HEK293 (cell line): ENCODE results near the gene PCK1.

Experiments used
- CTCF ChIA-PET: fragments of 350-600 bp; formaldehyde crosslinking; extraction: SDS; loops from one replicate; lab custom pipeline; 2021; ENCODE audit warnings: antibody characterized with exemption; lab: Yijun Ruan, JAX
- POLR2A ChIA-PET: fragments of 300-600 bp; formaldehyde crosslinking; extraction: SDS; loops from one replicate; lab custom pipeline; 2020; ENCODE audit warnings: antibody characterized with exemption, inconsistent platforms; lab: Yijun Ruan, JAX
- H3K27ac ChIP-seq: fragments of 200-500 bp; sonication (Bioruptor generic); 2 replicates; pipeline ENCODE4 v1.5.1; 2014; ENCODE audit warnings: low read depth, low read length, control low read depth, inconsistent platforms; ENCODE audit errors: extremely low read depth
- H3K36me3 ChIP-seq, 2 experiments: fragments of 200-500 bp in 1 of 2; sonication (Bioruptor generic) in 1 of 2; 1 replicate in 1 of 2; 2 replicates in 1 of 2; pipeline ENCODE4 v1.5.1; 2014 to 2017; ENCODE audit warnings: inconsistent platforms in 2 of 2, low read length in 2 of 2; ENCODE audit not compliant: control insufficient read depth in 2 of 2, insufficient read depth in 1 of 2
- H3K4me1 ChIP-seq: fragments of 200-500 bp; sonication (Bioruptor generic); 2 replicates; pipeline ENCODE4 v1.5.1; 2014; ENCODE audit warnings: mild to moderate bottlenecking, low read length, inconsistent platforms; ENCODE audit not compliant: control insufficient read depth, insufficient read depth
- H3K4me3 ChIP-seq: 2 replicates; pipeline ENCODE4 v1.5.1; 2011; ENCODE audit warnings: low read depth, mild to moderate bottlenecking, control low read depth, low read length, moderate library complexity
- H3K9me3 ChIP-seq: fragments of 200-500 bp; sonication (Bioruptor generic); 2 replicates; pipeline ENCODE4 v1.5.1; 2014; ENCODE audit warnings: low read depth, low read length, inconsistent platforms; ENCODE audit not compliant: control insufficient read depth, insufficient read depth
- KLF7 ChIP-seq: fragments of 450-650 bp; formaldehyde crosslinking; IDR thresholded peaks from 2 replicates; pipeline ENCODE4 v1.5.1; 2016; ENCODE audit warnings: missing biosample characterization, missing genetic modification characterization, borderline replicate concordance
- OVOL3 ChIP-seq: fragments of 450-650 bp; formaldehyde crosslinking; IDR thresholded peaks from 2 replicates; pipeline ENCODE4 v1.5.1; 2016; ENCODE audit warnings: missing biosample characterization, missing genetic modification characterization
- SP3 ChIP-seq: fragments of 450-650 bp; formaldehyde crosslinking; IDR thresholded peaks from 2 replicates; pipeline ENCODE4 v1.5.1; 2016; ENCODE audit warnings: missing biosample characterization, missing genetic modification characterization
- TCF7L2 ChIP-seq: IDR thresholded peaks from 2 replicates; pipeline ENCODE4 v1.6.1; 2011; ENCODE audit warnings: low read depth, mild to moderate bottlenecking, inconsistent platforms, low read length, moderate library complexity, borderline replicate concordance
- YY2 ChIP-seq: fragments of 450-650 bp; formaldehyde crosslinking; IDR thresholded peaks from 2 replicates; pipeline ENCODE4 v1.5.1; 2016; ENCODE audit warnings: missing biosample characterization, missing genetic modification characterization
- ZBTB17 ChIP-seq: fragments of 450-650 bp; formaldehyde crosslinking; IDR thresholded peaks from 2 replicates; pipeline ENCODE4 v1.5.1; 2016; ENCODE audit warnings: missing biosample characterization, missing genetic modification characterization
- ZEB2 ChIP-seq: fragments of 450-650 bp; formaldehyde crosslinking; IDR thresholded peaks from 2 replicates; pipeline ENCODE4 v1.5.1; 2016; ENCODE audit warnings: missing biosample characterization, missing genetic modification characterization
- ZFP69B ChIP-seq: fragments of 450-650 bp; formaldehyde crosslinking; IDR thresholded peaks from 2 replicates; pipeline ENCODE4 v1.5.1; 2016; ENCODE audit warnings: missing biosample characterization, missing genetic modification characterization
- ZNF112 ChIP-seq: fragments of 450-650 bp; formaldehyde crosslinking; IDR thresholded peaks from 2 replicates; pipeline ENCODE4 v1.5.0; 2017; ENCODE audit warnings: missing biosample characterization, missing genetic modification characterization
- ZNF239 ChIP-seq: fragments of 450-650 bp; formaldehyde crosslinking; IDR thresholded peaks from 2 replicates; pipeline ENCODE4 v1.5.1; 2016; ENCODE audit warnings: missing biosample characterization, missing genetic modification characterization
- ZNF274 ChIP-seq, 2 experiments: fragments of 200-500 bp in 1 of 2; fragments of 450-650 bp in 1 of 2; sonication (Bioruptor generic) in 1 of 2; formaldehyde crosslinking in 1 of 2; IDR thresholded peaks; 2 replicates each; pipeline versions ENCODE4 v1.5.1 to v1.6.1; 2014 to 2016; ENCODE audit warnings: borderline replicate concordance in 1 of 2, inconsistent platforms in 1 of 2, low read length in 1 of 2, missing biosample characterization in 1 of 2, missing genetic modification characterization in 1 of 2
- ZNF366 ChIP-seq: fragments of 450-650 bp; formaldehyde crosslinking; conservative IDR thresholded peaks from 2 replicates; pipeline ENCODE4 v1.5.1; 2016; ENCODE audit warnings: missing biosample characterization, missing genetic modification characterization
- ZNF521 ChIP-seq: fragments of 450-650 bp; formaldehyde crosslinking; IDR thresholded peaks from 2 replicates; pipeline ENCODE4 v1.5.1; 2017; ENCODE audit warnings: missing biosample characterization, mild to moderate bottlenecking, missing genetic modification characterization
- ZNF621 ChIP-seq: fragments of 450-650 bp; formaldehyde crosslinking; IDR thresholded peaks from 2 replicates; pipeline ENCODE4 v1.5.1; 2017; ENCODE audit warnings: missing biosample characterization, missing genetic modification characterization
- ZNF624 ChIP-seq: fragments of 450-650 bp; formaldehyde crosslinking; IDR thresholded peaks from 2 replicates; pipeline ENCODE4 v1.5.1; 2017; ENCODE audit warnings: missing biosample characterization, missing genetic modification characterization
- ZNF654 ChIP-seq: fragments of 450-650 bp; formaldehyde crosslinking; IDR thresholded peaks from 2 replicates; pipeline ENCODE4 v1.5.1; 2016; ENCODE audit warnings: low read depth, missing biosample characterization, missing genetic modification characterization
- ZNF768 ChIP-seq: fragments of 450-650 bp; formaldehyde crosslinking; IDR thresholded peaks from 2 replicates; pipeline ENCODE4 v1.5.1; 2018; ENCODE audit warnings: missing biosample characterization, mild to moderate bottlenecking, missing genetic modification characterization
- TF ChIP-seq, protein P1 (sequence below): fragments of 450-650 bp; formaldehyde crosslinking; IDR thresholded peaks from 2 replicates; pipeline ENCODE4 v1.5.1; 2016; ENCODE audit warnings: missing biosample characterization, missing genetic modification characterization, low read depth
- TF ChIP-seq, protein P2 (sequence below): fragments of 450-650 bp; formaldehyde crosslinking; IDR thresholded peaks from 2 replicates; pipeline ENCODE4 v1.5.1; 2016; ENCODE audit warnings: missing biosample characterization, missing genetic modification characterization, low read depth
- TF ChIP-seq, protein P3 (sequence below): fragments of 450-650 bp; formaldehyde crosslinking; IDR thresholded peaks from 2 replicates; pipeline ENCODE4 v1.5.1; 2016; ENCODE audit warnings: missing biosample characterization, missing genetic modification characterization
- TF ChIP-seq, protein P4 (sequence below): fragments of 450-650 bp; formaldehyde crosslinking; IDR thresholded peaks from 2 replicates; pipeline ENCODE4 v1.5.0; 2017; ENCODE audit warnings: missing biosample characterization, missing genetic modification characterization, borderline replicate concordance
- TF ChIP-seq, protein P5 (sequence below): fragments of 450-650 bp; formaldehyde crosslinking; IDR thresholded peaks from 2 replicates; pipeline ENCODE4 v1.5.1; 2016; ENCODE audit warnings: missing biosample characterization, missing genetic modification characterization

PCK1 gene

DNA sequence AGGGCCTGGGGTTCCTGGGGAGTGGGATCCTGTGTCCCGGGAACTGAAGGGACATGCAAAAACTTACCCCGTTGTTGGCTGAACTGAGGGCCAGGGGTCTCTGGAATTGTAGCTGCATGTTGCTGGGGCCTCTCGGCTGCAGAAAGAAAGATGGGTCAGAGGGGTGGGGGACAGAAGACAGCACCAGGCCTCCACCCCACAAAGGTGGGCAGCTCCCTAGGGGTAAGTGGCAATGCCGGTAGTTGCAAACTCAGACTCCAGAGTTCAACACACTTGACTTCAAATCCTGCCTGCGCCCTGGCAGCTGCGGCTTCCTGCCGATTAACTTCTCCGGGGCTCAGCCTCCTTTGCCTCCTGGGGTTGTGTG, 54.5 kb downstream of the PCK1 start (continued):
- TF ChIP-seq, protein P1, sequence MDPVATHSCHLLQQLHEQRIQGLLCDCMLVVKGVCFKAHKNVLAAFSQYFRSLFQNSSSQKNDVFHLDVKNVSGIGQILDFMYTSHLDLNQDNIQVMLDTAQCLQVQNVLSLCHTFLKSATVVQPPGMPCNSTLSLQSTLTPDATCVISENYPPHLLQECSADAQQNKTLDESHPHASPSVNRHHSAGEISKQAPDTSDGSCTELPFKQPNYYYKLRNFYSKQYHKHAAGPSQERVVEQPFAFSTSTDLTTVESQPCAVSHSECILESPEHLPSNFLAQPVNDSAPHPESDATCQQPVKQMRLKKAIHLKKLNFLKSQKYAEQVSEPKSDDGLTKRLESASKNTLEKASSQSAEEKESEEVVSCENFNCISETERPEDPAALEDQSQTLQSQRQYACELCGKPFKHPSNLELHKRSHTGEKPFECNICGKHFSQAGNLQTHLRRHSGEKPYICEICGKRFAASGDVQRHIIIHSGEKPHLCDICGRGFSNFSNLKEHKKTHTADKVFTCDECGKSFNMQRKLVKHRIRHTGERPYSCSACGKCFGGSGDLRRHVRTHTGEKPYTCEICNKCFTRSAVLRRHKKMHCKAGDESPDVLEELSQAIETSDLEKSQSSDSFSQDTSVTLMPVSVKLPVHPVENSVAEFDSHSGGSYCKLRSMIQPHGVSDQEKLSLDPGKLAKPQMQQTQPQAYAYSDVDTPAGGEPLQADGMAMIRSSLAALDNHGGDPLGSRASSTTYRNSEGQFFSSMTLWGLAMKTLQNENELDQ = no peak
- TF ChIP-seq, protein P2, sequence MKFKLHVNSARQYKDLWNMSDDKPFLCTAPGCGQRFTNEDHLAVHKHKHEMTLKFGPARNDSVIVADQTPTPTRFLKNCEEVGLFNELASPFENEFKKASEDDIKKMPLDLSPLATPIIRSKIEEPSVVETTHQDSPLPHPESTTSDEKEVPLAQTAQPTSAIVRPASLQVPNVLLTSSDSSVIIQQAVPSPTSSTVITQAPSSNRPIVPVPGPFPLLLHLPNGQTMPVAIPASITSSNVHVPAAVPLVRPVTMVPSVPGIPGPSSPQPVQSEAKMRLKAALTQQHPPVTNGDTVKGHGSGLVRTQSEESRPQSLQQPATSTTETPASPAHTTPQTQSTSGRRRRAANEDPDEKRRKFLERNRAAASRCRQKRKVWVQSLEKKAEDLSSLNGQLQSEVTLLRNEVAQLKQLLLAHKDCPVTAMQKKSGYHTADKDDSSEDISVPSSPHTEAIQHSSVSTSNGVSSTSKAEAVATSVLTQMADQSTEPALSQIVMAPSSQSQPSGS (tag by site-specific recombination) = no peak
- TF ChIP-seq ZNF621 (tag by site-specific recombination) (no peak), ZBTB17 (tag by site-specific recombination) (no peak), ZNF112 (no peak), ZNF366 (no peak), ZNF521 (tag by site-specific recombination) (no peak), ZNF654 (tag by site-specific recombination) (no peak), ZNF624 (tag by site-specific recombination) (no peak), ZFP69B (tag by site-specific recombination) (no peak), ZEB2 (no peak)
- TF ChIP-seq, protein P3, sequence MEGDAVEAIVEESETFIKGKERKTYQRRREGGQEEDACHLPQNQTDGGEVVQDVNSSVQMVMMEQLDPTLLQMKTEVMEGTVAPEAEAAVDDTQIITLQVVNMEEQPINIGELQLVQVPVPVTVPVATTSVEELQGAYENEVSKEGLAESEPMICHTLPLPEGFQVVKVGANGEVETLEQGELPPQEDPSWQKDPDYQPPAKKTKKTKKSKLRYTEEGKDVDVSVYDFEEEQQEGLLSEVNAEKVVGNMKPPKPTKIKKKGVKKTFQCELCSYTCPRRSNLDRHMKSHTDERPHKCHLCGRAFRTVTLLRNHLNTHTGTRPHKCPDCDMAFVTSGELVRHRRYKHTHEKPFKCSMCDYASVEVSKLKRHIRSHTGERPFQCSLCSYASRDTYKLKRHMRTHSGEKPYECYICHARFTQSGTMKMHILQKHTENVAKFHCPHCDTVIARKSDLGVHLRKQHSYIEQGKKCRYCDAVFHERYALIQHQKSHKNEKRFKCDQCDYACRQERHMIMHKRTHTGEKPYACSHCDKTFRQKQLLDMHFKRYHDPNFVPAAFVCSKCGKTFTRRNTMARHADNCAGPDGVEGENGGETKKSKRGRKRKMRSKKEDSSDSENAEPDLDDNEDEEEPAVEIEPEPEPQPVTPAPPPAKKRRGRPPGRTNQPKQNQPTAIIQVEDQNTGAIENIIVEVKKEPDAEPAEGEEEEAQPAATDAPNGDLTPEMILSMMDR (tag by site-specific recombination) = no peak

DNA sequence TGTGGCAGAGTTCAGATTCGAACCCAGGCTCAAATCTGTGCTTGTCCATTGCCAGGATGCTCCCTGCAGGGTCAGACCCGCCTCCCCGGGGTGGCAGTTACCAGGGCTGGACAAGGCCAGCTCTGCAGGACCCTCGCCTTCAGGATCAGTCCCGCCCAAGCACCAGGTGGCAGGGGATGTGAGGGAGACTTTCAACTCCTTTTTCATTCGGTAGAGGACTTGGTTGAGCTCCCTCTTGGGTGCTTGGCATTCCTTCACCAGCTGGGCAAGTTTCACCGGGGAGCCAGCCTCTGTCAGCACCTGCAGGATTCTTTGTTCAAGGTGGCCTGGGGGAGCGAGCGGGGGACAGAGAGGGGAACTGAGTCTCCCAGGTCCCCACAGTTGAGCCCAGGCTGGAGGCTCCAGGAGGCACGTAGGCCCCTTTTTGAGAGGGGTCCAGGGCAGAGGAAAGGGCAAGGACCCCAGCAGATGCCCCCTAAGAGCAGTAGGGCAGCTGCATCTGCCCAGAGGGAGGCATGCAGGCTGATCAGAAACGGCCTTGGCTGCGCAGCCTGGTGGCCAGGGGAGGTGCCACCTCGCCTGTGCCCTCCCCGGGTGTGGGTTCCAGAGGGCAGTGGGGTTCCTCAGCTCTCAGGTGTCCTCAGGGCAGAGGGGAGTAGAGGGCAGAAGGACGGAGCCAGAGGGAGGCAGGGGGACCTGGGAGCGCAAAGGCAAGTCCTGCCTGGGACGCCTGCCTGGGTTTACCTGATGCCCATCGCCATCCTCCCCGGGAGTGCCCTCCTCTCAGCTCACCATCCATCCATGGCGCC, 55.4 kb downstream of the PCK1 start:
- CTCF ChIA-PET = interaction anchor here (0.6 to 0.7 kb wide), 2 partner anchors 10 to 20 kb away, joined by 3 to 4 read pairs; no protein-coding TSS in a partner anchor
- POLR2A ChIA-PET = no interaction called here
- Histone ChIP-seq H3K4me1 (peaks cover 3% of the 10 kb centered on the region; the same call in 1 of the 2 replicates), H3K36me3 (no peaks in the 10 kb centered on the region), H3K4me3 (no peak overlapping the region), H3K9me3 (no peaks in the 10 kb centered on the region), H3K27ac (no peak overlapping the region)
- no peak for TF ChIP-seq OVOL3 (tag by site-specific recombination)
- no peak for TF ChIP-seq SP3 (tag by site-specific recombination)
- no peak for TF ChIP-seq ZNF768
- TF ChIP-seq, protein P4, sequence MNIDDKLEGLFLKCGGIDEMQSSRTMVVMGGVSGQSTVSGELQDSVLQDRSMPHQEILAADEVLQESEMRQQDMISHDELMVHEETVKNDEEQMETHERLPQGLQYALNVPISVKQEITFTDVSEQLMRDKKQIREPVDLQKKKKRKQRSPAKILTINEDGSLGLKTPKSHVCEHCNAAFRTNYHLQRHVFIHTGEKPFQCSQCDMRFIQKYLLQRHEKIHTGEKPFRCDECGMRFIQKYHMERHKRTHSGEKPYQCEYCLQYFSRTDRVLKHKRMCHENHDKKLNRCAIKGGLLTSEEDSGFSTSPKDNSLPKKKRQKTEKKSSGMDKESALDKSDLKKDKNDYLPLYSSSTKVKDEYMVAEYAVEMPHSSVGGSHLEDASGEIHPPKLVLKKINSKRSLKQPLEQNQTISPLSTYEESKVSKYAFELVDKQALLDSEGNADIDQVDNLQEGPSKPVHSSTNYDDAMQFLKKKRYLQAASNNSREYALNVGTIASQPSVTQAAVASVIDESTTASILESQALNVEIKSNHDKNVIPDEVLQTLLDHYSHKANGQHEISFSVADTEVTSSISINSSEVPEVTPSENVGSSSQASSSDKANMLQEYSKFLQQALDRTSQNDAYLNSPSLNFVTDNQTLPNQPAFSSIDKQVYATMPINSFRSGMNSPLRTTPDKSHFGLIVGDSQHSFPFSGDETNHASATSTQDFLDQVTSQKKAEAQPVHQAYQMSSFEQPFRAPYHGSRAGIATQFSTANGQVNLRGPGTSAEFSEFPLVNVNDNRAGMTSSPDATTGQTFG (tag by site-specific recombination) = no peak
- no peak for TF ChIP-seq YY2 (tag by site-specific recombination)
- no peak for TF ChIP-seq KLF7 (tag by site-specific recombination)
- TF ChIP-seq TCF7L2 = no peak
- no peak for TF ChIP-seq ZNF239 (tag by site-specific recombination)
- no peak for TF ChIP-seq ZNF274 (IDR thresholded peaks at IDR 0.05; ENCODE audit: low read length)
- no peak for TF ChIP-seq ZNF274 (tag by site-specific recombination; IDR thresholded peaks at IDR 0.05; ENCODE audit: borderline replicate concordance)
- TF ChIP-seq, protein P5, sequence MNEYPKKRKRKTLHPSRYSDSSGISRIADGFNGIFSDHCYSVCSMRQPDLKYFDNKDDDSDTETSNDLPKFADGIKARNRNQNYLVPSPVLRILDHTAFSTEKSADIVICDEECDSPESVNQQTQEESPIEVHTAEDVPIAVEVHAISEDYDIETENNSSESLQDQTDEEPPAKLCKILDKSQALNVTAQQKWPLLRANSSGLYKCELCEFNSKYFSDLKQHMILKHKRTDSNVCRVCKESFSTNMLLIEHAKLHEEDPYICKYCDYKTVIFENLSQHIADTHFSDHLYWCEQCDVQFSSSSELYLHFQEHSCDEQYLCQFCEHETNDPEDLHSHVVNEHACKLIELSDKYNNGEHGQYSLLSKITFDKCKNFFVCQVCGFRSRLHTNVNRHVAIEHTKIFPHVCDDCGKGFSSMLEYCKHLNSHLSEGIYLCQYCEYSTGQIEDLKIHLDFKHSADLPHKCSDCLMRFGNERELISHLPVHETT (tag by site-specific recombination) = no peak
